Activated B cell treated with CpG ODN at 0.5 μM for 24 hours (primary cell): Measurements from ENCODE around the gene DUSP7. TPM values are rescaled to one million over a fixed set of nuclear protein-coding genes. Genes with fewer than 3 reads are reported as not detected.

ENCODE experiments used
- ATAC-seq: fragments of 200-7000 bp; cut with Tn5 transposase; one replicate; pipeline ENCODE4 v1.10.0; 2021; ENCODE audit warnings: low read depth, mild to moderate bottlenecking, moderate library complexity
- CTCF ChIA-PET: fragments of 350-600 bp; sonication (Branson Sonifier 250); formaldehyde crosslinking; loops from one replicate; lab custom pipeline; 2021; ENCODE audit warnings: antibody characterized with exemption; lab: Charles Lee
- POLR2A ChIA-PET: fragments of 350-600 bp; sonication (Branson Sonifier 250); formaldehyde crosslinking; loops from one replicate; lab custom pipeline; 2021; ENCODE audit warnings: antibody characterized with exemption; lab: Charles Lee
- DNase-seq: peaks from one replicate; pipeline ENCODE4 v3.0.0; 2022
- H3K27ac Mint-ChIP-seq: one replicate; pipeline ENCODE4 v1.8.0; 2020; ENCODE audit warnings: mixed read lengths
- H3K27me3 Mint-ChIP-seq: one replicate; pipeline ENCODE4 v1.8.0; 2021; ENCODE audit warnings: mixed read lengths
- H3K36me3 Mint-ChIP-seq: one replicate; pipeline ENCODE4 v1.8.0; 2021; ENCODE audit warnings: low read depth, mixed read lengths
- H3K4me1 Mint-ChIP-seq: one replicate; pipeline ENCODE4 v1.8.0; 2021; ENCODE audit warnings: mixed read lengths
- H3K4me3 Mint-ChIP-seq: one replicate; pipeline ENCODE4 v1.8.0; 2020; ENCODE audit warnings: mild to moderate bottlenecking, mixed read lengths
- H3K9me3 Mint-ChIP-seq: one replicate; pipeline ENCODE4 v1.8.0; 2020; ENCODE audit warnings: mixed read lengths
- intact Hi-C: fragments of 100-400 bp; cut with micrococcal nuclease; formaldehyde crosslinking; loops from one replicate; pipeline ENCODE4 v1.15.1; 2024
- total RNA-seq: library from RNA; stranded (reverse); gene quantifications from 2 replicates; pipeline ENCODE4 v1.2.3, GENCODE V29; 2022
- TF ChIP-seq, protein P1 (sequence below): fragments of 200-600 bp; IDR thresholded peaks from one replicate; pipeline ENCODE4 v1.8.0; 2022; ENCODE audit warnings: antibody characterized with exemption, mild to moderate bottlenecking

DUSP7 gene
- total RNA-seq, 1 donor from 2014 or later = 4.3 TPM

DNA sequence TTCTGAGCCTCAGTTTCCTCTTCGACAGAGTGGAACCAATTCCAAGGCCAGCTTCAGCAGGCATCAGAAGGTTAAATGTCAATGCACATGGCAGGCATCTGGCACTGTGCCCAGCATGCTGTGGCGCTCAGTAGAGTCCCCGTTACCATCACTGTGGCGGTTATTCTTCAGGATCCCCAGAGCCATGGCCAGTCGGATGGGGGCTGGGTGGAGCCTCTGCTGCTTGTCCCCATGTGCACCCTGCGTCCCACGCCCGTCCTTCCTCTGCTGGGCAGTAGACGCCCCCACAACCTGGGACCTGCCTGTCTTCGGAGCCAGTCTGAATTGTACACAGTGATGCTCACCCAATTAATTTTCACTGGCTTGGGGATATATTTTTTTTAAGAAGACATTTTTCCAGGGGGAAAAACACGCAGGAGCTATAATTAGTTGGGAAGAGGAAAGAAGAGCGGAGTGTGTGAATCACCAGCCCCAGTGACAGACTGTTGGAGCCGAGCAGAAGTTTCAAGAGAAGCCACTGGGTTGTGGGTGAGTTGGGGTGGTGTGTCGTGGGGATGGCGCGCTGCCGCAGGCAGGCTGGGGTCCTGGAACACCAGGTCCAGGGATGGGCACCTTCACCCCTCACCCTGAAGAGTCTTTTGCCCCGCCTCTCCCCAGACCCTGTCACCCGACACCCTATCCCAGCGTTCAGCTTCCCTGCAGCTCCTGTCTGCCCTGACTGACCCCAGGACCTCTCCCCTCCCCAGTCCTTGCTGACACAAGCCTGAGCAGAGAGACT is 33.9 kb downstream of the DUSP7 start:
- H3K27me3 Mint-ChIP-seq = no peaks in the 10 kb centered on the region
- ATAC-seq (no peak), DNase-seq (no peak)
- no peaks in the 10 kb centered on the region for H3K36me3 Mint-ChIP-seq
- no peaks in the 10 kb centered on the region for H3K9me3 Mint-ChIP-seq
- intact Hi-C loops = no loop called here
- H3K4me3 Mint-ChIP-seq = no peak overlapping the region
- ChIA-PET POLR2A (no interaction called here), CTCF (no interaction called here)
- peak overlapping the region; percentile 18 for H3K27ac Mint-ChIP-seq
- H3K4me1 Mint-ChIP-seq = peaks cover 23% of the 10 kb centered on the region
- TF ChIP-seq, protein P1, sequence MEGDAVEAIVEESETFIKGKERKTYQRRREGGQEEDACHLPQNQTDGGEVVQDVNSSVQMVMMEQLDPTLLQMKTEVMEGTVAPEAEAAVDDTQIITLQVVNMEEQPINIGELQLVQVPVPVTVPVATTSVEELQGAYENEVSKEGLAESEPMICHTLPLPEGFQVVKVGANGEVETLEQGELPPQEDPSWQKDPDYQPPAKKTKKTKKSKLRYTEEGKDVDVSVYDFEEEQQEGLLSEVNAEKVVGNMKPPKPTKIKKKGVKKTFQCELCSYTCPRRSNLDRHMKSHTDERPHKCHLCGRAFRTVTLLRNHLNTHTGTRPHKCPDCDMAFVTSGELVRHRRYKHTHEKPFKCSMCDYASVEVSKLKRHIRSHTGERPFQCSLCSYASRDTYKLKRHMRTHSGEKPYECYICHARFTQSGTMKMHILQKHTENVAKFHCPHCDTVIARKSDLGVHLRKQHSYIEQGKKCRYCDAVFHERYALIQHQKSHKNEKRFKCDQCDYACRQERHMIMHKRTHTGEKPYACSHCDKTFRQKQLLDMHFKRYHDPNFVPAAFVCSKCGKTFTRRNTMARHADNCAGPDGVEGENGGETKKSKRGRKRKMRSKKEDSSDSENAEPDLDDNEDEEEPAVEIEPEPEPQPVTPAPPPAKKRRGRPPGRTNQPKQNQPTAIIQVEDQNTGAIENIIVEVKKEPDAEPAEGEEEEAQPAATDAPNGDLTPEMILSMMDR = no peak

- H3K27ac Mint-ChIP-seq = no peak overlapping the region
- ATAC-seq (peak; percentile 17), DNase-seq (no peak)
- H3K27me3 Mint-ChIP-seq = no peaks in the 10 kb centered on the region
- no peaks in the 10 kb centered on the region for H3K36me3 Mint-ChIP-seq
- peaks cover 23% of the 10 kb centered on the region for H3K4me1 Mint-ChIP-seq
- no peak overlapping the region for H3K4me3 Mint-ChIP-seq
- H3K9me3 Mint-ChIP-seq = no peaks in the 10 kb centered on the region
- POLR2A ChIA-PET = no interaction called here
- intact Hi-C loops = no loop called here
- TF ChIP-seq, protein P1 = no peak
- CTCF ChIA-PET = no interaction called here
Measured at GRCh38 chr3:52021489-52022268, 34.7 kb downstream of the DUSP7 start.

DNA sequence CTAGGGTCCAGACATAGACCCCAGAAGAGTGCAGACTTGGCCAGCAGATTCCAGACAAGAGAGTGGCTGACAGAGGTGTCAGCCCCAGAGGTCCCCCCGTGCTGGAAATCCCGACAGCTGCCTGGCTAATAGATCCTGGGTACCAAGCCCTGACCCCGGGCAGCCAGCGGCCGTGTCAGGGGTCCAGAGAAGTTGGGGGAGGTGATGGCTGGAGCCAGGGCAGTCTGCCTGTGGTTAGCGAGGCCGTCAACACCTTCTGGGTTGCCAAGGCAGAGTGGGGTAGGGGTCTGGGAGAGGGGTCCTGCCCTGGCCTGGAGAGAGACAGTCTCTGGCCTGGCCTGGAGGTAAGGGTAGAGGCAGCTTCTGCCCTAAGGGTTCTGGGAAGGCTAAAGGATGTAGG is 35.6 kb downstream of the DUSP7 start:
- intact Hi-C loops = no loop called here
- no peak for ATAC-seq
- Mint-ChIP-seq H3K36me3 (no peaks in the 10 kb centered on the region), H3K9me3 (no peaks in the 10 kb centered on the region), H3K4me1 (peaks cover 23% of the 10 kb centered on the region), H3K27ac (no peak overlapping the region), H3K27me3 (no peaks in the 10 kb centered on the region), H3K4me3 (no peak overlapping the region)
- ChIA-PET POLR2A (no interaction called here), CTCF (no interaction called here)
- DNase-seq = no peak
- TF ChIP-seq, protein P1 = no peak

- DNase-seq (no peak), ATAC-seq (no peak)
- intact Hi-C loops = no loop called here
- H3K36me3 Mint-ChIP-seq = no peaks in the 10 kb centered on the region
- H3K4me3 Mint-ChIP-seq = no peak overlapping the region
- POLR2A ChIA-PET = no interaction called here
- H3K27ac Mint-ChIP-seq = no peak overlapping the region
- no peaks in the 10 kb centered on the region for H3K9me3 Mint-ChIP-seq
- CTCF ChIA-PET = no interaction called here
- peaks cover 2% of the 10 kb centered on the region for H3K27me3 Mint-ChIP-seq
- TF ChIP-seq, protein P1 = no peak
- peaks cover 19% of the 10 kb centered on the region for H3K4me1 Mint-ChIP-seq
Measured at GRCh38 chr3:52019352-52020080, 36.9 kb downstream of the DUSP7 start.
